GM04504 (cell line): ENCODE data around the gene TRAPPC12.
A peak's percentile ranks its signal among the peaks of the same experiment; 100 is the strongest.

ENCODE experiments used
- DNase-seq: peaks from one replicate; pipeline ENCODE4 v3.0.0-alpha.2; 2012; ENCODE audit warnings: low read depth

The TRAPPC12 gene

DNA sequence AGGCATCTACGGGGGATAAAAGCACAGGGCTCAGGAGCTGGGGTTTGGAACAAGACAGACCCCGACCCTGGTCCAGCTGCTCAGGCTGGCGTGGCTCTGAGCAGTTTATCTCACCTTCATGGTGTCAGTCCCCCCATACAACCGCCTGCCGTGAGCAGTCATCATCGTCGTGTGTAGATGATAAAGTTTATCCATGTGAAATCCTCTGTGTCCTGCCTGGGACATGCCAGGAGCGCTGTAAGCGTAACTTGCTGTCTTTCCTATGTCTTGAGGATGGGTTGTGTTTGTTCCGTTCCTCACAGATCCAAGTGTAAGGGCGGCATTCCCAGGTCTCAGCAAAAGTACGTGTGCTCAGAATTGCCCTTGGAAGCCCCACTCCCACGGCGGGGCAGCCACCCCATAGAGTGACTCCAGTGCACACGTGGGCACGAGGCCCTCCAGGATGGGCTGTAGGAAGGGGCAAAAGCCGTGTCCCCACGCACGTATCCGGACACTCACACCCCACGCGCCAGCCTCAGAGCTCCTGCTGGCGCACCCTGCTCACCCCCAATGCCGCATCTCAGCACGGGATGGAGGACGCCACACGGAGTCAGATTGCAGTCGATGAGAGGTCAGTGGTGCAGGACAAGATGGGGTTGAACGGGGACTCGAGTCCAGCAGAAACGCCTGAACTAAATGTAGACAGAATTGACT lies 88.9 kb downstream of the TRAPPC12 start:
- DNase-seq: no peak

DNA sequence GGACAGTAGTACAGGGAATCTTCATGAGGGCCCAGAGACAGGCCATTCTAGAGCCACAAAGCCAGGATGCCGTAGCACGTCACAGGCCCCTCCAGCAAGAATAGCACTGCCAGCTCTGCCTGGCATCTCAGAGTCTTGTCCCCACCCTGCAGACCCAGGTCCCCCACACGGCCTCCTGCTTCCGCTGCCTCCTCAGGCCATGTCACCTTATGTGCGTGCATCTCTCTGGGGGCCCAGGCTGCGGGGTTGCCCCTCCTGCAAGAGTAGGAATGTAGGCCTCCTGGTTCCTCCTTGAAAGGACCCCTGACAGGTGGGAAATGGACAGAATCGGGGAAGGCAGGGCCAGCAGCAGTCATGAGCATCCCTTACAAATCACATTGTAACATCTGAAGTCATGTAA lies 90.0 kb downstream of the TRAPPC12 start:
- DNase-seq: no peak

DNA sequence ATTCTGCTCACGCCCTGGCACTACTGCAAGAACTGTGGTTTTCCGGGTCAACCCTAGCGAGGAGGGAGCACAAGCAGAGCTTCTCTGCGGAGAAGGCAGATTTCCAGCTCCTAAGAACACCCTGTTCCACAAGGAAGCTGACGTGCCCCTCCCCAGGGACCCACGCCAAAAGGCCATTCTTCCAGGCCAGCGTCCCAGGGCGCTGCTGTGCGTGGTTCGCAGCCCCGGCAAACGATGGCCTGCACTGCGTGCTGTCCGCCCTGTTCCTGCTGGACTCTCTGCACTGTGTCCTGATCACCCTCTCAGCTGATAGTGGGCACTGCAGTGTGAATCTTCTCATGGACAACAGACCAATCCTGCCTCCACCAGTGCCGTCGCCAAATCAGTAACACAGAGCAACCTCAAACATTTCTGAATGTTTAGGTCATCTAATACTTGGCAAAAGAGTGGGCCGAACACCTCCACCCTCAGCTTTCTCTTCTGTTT lies 90.7 kb downstream of the TRAPPC12 start:
- peak; percentile 41 for DNase-seq

DNA sequence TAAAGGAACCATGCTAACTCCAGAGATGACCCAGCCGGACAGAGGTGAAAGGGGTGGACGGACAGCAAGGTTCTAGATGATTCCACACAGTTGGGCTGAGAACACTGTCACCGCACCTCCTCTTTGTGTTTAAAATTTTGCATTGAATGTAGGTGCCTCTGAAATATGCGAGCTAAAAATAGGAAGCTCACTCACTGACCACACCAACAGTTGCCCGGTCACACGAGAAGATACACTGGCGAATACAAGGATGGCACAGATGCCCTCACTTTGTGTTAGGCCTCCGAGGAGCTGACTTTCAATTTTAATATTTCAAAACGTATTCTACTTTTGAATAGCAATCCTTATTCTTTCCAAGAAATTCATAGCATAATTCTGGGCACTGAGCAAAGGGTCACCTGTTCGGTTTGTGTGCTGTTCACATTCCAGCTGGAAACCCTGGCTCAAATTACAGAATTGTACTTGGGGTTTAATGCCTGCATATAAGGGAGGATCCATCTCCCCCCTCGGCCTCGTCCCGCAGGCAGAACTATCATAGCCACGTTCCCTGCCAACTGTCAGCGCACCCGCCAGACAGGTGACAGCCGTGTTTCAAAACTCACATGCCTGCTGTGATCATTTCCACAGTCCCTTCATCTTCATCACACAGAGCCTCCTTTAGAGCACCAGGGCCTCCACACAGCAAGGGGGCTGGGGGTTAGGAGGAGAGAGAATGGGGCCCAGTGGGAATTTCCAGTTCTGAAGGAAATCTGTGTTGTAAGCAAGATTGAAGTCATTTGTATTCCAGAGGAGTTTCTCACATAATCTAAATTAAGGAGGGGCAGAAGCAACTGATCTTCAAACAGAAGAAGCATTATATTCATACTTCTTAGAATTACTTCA lies 91.6 kb downstream of the TRAPPC12 start:
- no peak for DNase-seq

DNA sequence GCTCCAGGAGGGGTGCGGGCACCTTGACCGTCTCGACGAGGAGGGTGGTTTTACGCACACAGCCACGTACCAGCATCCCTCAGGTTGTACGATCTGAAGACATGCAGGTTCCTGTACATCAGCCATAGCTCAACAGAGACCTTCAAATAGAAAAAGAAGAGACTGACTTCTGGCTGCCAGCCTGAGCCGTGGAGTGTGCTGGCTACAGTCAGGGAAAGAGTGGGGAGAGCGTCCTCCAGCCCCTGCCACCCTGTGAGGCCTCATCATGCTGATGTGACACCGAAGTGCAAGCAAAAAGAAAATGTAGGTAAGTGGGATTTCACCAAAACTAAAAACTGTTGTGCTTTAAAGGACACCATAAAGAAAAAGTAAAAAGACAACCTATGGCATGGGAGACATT lies 92.8 kb downstream of the TRAPPC12 start:
- no peak for DNase-seq

DNA sequence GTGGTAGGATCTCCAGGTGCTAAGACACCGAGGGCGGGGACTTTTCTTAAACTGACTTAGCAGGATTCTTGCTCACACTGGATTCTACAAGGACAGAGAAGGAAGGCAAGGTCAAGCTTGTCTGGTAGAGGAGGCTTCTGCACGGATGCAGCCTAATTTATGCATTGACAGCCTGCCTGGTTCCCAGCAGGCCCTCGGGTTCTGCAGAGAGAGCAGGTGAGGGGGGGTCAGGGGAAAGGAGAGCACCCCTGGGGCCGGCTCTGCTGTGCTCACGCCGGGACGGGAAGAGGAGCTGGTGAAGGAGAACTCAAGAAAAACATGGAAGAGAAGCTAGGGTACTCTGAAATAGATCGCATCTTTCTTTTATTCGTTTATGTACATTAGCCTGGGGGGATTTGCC lies 93.5 kb downstream of the TRAPPC12 start:
- no peak for DNase-seq

DNA sequence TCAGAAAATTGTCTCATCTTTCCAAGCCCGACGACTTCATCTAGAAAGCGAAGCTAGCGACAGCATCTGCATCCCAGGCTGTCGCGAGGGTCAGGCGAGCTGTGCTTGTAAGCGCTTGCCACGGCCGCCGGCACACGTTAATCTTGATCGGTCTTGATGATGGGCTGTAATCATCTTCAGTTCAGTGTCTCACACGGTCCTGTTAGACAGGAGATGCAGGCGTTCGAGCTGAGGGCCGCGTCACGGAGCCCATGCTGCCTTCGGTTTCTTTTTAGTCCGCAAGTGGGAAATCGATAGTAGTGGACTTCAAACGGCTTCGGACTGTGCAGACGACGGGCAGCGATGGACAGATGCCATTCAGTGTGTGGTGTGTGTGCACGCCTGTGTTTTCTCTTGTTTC lies 96.3 kb downstream of the TRAPPC12 start:
- DNase-seq: no peak

DNA sequence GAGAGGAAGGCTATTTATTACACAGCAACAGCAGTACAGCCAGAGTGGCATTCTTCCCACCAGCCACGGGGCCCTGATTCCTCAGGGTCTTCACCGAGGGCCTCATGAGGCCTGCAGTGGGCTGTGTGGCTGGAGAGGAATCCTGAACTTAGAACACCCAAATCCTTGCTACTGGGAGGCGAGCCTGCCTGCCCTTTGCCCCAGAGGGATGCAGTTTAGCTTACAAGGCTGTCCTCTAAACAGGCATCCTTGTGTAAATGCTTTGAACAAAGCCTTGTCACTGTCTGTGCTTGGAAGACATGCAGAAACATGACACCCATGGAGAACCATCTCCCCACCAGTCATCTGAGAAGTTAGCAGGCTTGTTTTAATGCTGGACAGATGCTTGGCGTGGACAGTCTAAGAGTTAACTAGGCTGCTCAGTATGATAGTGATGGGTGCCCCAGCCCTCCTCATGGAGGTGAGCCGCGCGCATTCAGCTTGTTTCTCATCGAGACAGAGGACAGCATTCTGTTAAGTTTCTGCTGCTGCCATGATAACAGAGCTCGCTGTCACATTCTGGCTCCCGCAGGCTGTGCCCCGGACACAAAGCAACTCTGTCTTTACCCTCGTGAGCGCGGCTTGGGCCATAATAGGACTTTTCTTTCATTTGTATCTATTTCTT lies 97.0 kb downstream of the TRAPPC12 start:
- no peak for DNase-seq

DNA sequence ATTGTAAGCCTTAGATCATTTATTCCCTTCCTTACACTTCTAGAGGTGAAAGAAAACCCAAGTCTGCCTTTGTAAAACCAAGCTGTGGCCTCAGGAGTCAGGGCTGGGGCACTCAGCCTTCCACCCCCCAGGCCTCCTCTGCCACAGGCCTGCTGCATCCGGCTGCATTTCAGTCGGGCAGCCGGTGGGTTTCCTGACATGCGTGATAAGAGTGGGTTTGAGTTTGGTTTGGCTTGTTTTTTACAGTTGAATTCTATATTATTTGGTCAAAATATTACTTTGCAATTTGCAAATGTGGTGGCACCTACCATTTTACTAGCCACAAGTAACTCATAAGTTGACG lies 97.5 kb downstream of the TRAPPC12 start:
- no peak for DNase-seq

DNA sequence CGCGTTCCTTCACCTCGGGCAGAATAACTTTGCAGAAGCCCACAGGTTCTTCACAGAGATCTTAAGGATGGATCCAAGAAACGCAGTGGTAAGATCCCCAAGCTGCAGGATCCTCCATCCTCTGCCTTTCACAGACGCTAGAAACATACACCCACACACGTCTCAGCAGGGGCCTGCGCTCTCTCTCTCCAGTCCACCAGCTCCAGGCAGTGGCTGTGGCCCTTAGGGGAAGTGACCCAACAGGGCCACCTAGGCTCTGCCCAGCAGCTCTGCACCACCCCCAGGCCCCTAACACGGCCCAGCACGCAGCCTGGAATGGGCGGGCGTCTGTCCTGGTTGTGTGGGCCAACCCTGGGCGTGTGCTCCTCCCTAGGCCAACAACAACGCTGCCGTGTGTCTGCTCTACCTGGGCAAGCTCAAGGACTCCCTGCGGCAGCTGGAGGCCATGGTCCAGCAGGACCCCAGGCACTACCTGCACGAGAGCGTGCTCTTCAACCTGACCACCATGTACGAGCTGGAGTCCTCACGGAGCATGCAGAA lies 99.4 kb downstream of the TRAPPC12 start:
- DNase-seq: no peak

DNA sequence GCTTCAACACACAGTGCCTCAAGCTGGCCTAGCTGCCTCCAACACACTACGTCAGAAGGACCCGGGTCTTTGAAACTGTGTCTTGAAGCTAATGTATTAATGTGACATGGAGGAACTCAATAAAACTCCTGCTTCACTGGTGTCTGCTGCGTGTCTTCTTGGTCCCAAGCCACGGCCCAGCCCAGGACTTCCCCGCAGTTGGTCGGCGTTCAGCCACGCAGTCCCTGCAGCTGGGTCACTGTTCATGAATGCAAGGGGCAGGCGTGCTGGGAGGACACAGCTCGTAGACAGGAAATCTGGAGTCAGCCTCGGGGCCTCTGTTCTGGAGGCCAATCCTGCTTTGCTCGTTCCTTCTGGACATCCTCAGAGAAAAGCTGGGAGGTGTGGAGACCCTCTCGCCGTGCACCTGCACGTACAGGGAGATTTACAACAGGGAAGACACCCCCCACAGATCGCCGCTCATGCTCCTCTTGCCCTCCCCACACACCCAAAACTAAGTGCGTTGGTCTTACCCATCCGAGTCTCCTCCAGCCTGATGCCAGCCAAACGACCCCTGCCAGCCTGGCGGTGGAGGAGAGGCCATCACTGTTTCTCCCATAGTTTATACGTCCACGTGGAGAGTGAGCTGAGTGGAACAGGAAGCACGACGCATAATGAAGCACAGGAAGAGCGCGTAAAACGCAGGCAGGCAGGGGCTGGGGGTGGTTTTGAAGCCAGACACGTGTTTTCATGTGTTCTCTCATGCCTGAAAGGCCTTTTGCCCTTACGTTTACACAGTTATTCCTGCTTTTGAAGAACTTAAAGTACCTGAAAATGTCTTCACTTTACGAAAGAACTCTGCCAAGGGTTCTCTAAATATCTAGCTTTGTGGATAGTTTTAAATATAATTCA lies 100.2 kb downstream of the TRAPPC12 start:
- DNase-seq: no peak

DNA sequence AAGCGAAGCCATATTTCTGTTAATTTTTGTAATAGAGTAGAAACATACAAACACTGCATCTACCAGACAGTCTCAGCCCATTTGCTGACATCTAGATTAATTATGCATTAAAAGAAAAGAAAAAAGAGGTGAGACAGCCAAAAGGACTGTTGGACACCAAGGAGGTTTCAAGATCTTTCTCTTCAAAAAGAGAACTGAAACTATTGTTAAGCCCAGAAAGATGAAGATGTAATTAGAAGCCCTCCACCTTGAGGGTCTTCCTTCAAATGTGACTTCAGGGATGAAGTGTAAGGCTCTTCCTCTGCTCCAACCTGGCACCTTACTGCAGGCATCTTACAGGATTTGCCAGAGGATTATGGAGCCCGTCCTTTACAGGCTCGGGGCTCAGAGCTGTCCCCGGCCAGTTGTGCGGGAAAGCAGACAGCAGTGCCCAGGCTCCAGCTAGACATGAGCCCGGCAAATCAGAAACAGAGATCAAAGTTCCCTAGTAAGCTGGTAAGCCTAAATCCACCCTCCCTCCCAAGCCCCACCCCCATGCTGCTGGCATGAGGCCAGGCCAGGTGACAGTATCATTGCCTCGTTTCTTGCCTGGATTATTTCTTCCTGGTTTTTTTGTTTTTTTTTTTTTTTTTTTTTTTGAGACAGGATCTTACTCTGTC lies 101.0 kb downstream of the TRAPPC12 start:
- no peak for DNase-seq

DNA sequence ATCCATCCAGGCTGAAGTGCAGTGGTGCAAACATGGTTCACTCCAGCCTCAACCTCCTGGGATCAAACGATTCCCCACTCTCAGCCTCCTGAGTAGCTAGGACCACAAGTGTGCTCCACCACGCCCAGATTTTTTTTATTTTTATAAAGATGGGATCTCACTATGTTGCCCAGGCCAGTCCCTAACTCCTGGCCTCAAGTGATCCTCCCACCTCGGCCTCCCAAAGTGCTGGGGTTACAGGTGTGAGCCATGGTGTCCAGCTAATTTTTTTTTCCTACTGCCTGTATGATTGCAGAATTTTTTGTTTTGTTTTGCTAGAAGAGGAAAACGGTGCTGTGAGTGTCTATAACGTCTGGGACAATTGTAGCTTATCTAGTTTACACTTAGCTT lies 101.5 kb downstream of the TRAPPC12 start:
- DNase-seq: no peak

DNA sequence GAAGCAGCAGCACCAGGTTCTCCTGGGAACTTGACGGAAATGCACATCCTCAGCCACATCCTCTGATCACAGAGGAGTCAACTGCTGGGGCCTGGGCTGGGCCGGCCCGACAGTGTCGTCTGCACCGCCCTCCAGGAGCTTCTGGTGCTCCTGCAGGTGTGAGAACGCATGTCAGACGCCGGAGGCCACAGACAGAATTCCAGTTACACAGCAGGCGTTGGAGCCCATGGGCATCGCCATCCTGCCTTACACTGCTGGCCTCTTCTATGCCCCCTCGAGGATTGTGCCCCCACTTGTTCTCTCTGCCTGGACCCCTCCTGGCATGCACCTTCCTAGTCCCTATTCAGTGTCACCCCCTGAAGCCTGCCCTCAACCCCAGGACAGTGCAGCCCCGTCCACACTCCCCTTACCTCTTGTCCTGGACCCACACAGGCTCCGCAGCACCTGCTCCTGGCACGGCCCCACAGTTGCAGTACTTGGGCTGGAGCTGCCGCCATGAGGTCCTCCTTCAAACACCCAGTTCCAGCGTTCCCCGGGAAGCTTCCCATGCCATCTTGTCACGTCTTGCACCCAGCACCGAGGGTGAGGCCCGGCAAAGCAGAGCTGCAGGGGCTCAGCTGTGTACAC lies 102.4 kb downstream of the TRAPPC12 start:
- DNase-seq: no peak

DNA sequence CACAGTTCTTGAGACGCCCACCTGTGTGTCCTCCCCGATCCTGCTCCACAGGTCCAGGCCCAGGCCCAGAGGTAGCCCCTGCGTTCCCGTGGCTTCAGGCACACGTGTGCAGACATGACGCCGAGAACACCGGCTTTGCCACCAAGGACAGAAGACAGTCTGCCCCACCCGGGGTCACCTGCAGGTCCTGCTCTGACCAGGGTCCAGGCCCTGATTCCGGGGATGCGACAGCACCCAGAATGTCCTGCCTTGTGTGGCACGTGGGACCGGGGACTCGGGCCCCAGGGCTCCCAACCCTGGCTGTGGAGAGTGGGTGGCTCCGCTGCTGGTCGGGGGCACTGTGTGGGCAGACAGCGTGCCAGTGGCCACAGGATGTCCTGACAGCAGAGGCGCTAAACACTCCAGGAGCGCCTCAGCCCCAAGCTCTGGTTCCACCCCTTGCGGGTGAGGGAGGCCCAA lies 102.9 kb downstream of the TRAPPC12 start:
- DNase-seq: no peak

DNA sequence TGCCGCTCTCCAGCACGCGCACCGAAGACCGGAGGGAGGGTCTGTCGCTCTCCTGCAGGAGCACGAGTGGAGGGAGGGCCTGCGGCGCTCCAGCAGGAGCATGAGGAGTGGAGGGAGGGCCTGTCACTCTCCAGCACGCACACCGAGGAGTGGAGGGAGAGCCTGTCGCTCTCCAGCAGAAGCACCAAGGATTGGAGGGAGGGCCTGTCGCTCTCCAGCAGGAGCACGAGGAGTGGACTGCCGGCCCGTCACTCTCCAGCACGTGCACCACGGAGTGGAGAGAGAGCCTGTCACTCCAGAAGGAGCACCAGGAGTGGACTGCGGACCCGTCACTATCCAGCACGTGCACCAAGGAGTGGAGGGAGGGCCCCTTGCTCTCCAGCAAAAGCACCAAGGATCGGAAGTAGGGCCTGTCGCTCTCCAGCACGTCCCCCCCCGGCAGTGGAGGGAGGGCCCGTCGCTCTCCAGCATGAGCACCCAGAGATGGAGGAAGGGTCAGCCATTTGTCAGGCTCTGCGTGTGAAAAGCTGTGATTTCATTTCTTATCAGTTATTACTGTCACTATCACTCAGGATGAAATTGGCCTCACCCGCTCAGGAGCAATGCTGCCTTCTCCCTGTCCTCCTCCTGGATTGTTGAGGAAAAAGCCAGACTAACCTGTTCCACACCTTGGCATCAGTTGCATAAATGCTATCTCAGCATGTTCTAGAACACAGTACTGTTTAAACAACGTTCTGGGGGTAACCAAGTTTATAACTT lies 103.9 kb downstream of the TRAPPC12 start:
- no peak for DNase-seq

DNA sequence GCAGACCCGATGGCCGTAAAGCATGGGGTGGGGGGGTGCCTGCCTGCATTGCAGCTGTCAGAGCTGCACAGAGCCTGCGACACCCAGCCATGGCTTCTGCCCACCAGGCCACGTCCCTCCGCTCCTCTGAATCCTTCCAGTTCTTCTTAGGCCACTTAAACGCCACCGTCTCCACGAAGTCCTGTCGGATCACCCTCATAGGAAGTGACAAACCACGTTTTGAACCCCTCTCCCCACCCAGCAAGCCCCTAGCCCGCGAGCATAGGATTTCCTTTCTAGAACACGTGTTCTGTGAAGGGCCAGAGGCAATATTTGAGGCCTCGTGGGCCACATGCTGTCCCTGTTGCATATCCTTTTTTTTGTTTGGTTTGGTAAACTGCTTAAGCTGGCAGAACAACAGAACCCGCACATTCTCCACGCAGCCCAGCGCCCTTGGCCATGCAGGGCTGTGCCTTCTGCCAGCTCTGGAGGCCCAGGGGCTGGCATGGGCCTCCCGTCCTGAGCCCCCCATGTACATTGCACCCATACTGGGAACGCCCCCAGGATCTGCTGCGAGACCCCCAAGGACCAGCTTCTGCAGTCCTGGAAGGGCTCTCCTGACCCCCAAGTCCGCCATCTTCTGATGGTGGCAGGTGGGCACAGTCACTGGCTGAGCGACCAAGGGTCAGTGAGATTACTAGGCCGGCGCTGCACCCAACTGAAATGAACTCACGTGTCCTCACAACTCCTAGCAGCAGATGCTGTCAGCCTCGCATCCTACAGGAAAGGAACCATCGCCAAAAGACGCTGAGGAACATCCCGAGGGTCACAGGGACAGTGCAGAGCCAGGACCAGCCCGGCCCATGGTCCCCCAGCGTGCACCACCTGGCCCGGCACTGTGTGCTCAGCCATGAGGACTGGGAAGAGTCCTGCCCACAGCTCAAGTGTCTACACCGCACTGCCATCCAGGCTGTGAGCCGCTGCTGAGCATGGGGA lies 104.8 kb downstream of the TRAPPC12 start:
- DNase-seq: no peak

DNA sequence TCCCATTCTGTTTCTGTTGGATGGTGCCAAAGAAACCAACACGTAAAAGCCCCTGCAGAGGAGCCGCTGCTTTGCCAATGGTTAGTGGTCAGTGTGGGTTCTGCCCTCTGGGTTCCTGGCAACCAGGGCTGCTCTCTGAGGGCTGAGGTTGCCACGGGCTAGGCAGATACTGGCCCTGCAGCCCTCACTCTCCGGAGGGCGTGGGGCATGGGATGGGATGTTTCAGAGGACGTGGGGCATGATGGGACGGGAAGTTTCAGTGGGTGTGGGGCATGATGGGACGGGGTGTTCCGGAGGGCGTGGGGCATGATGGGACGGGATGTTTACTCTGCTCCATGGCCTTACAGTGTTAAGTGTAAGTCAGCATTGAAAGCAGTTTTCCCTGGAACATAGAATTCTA lies 105.7 kb downstream of the TRAPPC12 start:
- DNase-seq: no peak
